Kidney epithelial cell (primary cell): Measurements from ENCODE around the gene SETBP1. TPM values are rescaled to one million over a fixed set of nuclear protein-coding genes. Genes with fewer than 3 reads are reported as not detected.

ENCODE experiments used
- DNase-seq: peaks from one replicate; pipeline ENCODE4 v3.0.0-alpha.2; 2010; ENCODE audit warnings: low read depth
- H3K27me3 ChIP-seq: 2 replicates; pipeline ENCODE4 v1.6.0; 2011; ENCODE audit warnings: low read length; ENCODE audit not compliant: control insufficient read depth, insufficient read depth
- H3K36me3 ChIP-seq: 2 replicates; pipeline ENCODE4 v1.5.1; 2011; ENCODE audit warnings: low read length; ENCODE audit not compliant: control insufficient read depth, insufficient read depth
- H3K4me3 ChIP-seq: 2 replicates; pipeline ENCODE4 v1.5.1; 2011; ENCODE audit warnings: low read depth, mild to moderate bottlenecking, control low read depth, low read length
- total RNA-seq: library from RNA; depleted of rRNA; stranded (reverse); fragments of >200 nt; gene quantifications from 2 replicates; pipeline ENCODE4 v1.2.3, GENCODE V29; 2015
- TF ChIP-seq, protein P1 (sequence below): IDR thresholded peaks from 2 replicates; pipeline ENCODE4 v1.5.1; 2011; ENCODE audit warnings: mild to moderate bottlenecking, moderate library complexity, low read length, control low read depth, inconsistent platforms; ENCODE audit not compliant: insufficient read depth, poor library complexity, severe bottlenecking

The SETBP1 gene
- total RNA-seq, 1 donor from 2014 or later = 2.9 TPM

DNA sequence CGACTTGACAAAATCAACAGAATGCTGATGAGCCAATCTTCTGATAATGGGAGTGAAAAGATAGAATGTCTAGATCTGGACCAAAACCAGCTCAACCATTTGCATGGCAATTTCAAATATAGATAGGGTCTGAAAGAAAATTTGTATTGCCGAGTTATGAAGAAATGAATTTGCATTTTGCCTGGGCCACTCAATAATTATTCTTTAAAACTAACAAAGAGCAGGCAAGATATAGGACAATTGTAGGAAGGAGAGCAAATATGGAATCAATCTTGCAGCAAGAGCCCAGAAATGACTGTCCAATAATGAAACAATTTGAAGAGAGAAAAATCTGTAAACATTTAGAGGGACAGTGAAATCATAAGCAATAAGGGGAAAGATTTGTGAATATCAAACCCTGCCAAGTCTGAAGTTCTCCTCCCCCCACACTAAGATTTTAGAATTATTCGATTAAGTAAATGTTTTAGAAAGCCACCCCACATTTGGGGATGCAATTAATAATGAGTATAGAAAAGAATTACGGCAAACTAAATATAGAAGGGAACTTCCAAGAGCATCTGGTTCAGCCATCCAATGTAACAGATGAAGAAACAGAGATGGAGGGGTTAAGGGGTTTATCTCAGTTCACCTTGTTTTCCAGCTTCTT is 377.4 kb downstream of the SETBP1 start:
- no peak overlapping the region for H3K4me3 ChIP-seq
- TF ChIP-seq, protein P1, sequence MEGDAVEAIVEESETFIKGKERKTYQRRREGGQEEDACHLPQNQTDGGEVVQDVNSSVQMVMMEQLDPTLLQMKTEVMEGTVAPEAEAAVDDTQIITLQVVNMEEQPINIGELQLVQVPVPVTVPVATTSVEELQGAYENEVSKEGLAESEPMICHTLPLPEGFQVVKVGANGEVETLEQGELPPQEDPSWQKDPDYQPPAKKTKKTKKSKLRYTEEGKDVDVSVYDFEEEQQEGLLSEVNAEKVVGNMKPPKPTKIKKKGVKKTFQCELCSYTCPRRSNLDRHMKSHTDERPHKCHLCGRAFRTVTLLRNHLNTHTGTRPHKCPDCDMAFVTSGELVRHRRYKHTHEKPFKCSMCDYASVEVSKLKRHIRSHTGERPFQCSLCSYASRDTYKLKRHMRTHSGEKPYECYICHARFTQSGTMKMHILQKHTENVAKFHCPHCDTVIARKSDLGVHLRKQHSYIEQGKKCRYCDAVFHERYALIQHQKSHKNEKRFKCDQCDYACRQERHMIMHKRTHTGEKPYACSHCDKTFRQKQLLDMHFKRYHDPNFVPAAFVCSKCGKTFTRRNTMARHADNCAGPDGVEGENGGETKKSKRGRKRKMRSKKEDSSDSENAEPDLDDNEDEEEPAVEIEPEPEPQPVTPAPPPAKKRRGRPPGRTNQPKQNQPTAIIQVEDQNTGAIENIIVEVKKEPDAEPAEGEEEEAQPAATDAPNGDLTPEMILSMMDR = no peak
- no peaks in the 10 kb centered on the region for H3K36me3 ChIP-seq
- H3K27me3 ChIP-seq = no peaks in the 10 kb centered on the region
- DNase-seq = no peak

GRCh38 chr18:45059695-45060094 is 379.0 kb downstream of the SETBP1 start:
- TF ChIP-seq, protein P1 = no peak
- Histone ChIP-seq H3K36me3 (no peaks in the 10 kb centered on the region), H3K27me3 (no peaks in the 10 kb centered on the region), H3K4me3 (no peak overlapping the region)
- DNase-seq = peak; percentile 50

GRCh38 chr18:45060102-45060501 is 379.4 kb downstream of the SETBP1 start:
- Histone ChIP-seq H3K4me3 (no peak overlapping the region), H3K36me3 (no peaks in the 10 kb centered on the region), H3K27me3 (no peaks in the 10 kb centered on the region)
- no peak for DNase-seq
- TF ChIP-seq, protein P1 = no peak

- no peak for DNase-seq
- Histone ChIP-seq H3K36me3 (no peaks in the 10 kb centered on the region), H3K4me3 (no peak overlapping the region), H3K27me3 (no peaks in the 10 kb centered on the region)
- TF ChIP-seq, protein P1 = no peak
Observed at GRCh38 chr18:45061359-45061758, 380.7 kb downstream of the SETBP1 start.

GRCh38 chr18:45063246-45064038 is 382.8 kb downstream of the SETBP1 start:
- H3K36me3 ChIP-seq = no peaks in the 10 kb centered on the region
- TF ChIP-seq, protein P1 = no peak
- no peak overlapping the region for H3K4me3 ChIP-seq
- DNase-seq = no peak
- no peaks in the 10 kb centered on the region for H3K27me3 ChIP-seq
